Endothelial cell of umbilical vein (primary cell): ENCODE data around the gene EHD2. TPM values are rescaled to one million over a fixed set of nuclear protein-coding genes. Genes with fewer than 3 reads are reported as not detected.

Source experiments
- BruUV-seq: library from RNA; stranded (reverse); fragments of 400-500 nt; replicated peaks from 2 replicates; lab custom pipeline; 2021; lab: Mats Ljungman, UMichigan
- CTCF ChIA-PET: fragments of 300-600, 350-600 bp; sonication (Branson Sonifier 250); formaldehyde crosslinking; loops from one replicate; lab custom pipeline; 2021; ENCODE audit warnings: antibody characterized with exemption, inconsistent platforms; lab: Charles Lee
- POLR2A ChIA-PET: fragments of 300-600, 350-600 bp; sonication (Branson Sonifier 250); formaldehyde crosslinking; loops from one replicate; lab custom pipeline; 2021; ENCODE audit warnings: antibody characterized with exemption, inconsistent platforms; lab: Charles Lee
- DNase-seq: peaks from one replicate; pipeline ENCODE4 v3.0.0-alpha.2; 2011; ENCODE audit warnings: low read depth, low spot score
- FAIRE-seq: peaks from 2 replicates; lab custom pipeline; 2011; peaks lifted over from hg19 to GRCh38; lab: Jason Lieb, UNC
- H2AFZ ChIP-seq: 2 replicates; pipeline ENCODE4 v1.6.0; 2012; ENCODE audit warnings: low read depth, low read length, control low read depth, inconsistent platforms
- H3K27ac ChIP-seq: 2 replicates; pipeline ENCODE4 v1.5.1; 2011; ENCODE audit warnings: low read depth, mild to moderate bottlenecking, control low read depth, low read length, moderate library complexity; ENCODE audit not compliant: insufficient read depth
- H3K27me3 ChIP-seq, 2 experiments: 2 replicates each; pipeline versions ENCODE4 v1.6.0 to v1.6.1; 2011; ENCODE audit warnings: low read length in 2 of 2, mixed read lengths in 1 of 2; ENCODE audit not compliant: control insufficient read depth in 2 of 2, insufficient read depth in 2 of 2
- H3K36me3 ChIP-seq, 2 experiments: 2 replicates in 1 of 2; 3 replicates in 1 of 2; pipeline ENCODE4 v1.5.1; 2011; ENCODE audit warnings: low read length in 2 of 2, mild to moderate bottlenecking in 1 of 2, moderate library complexity in 1 of 2; ENCODE audit not compliant: control insufficient read depth in 2 of 2, insufficient read depth in 2 of 2; ENCODE audit errors: extremely low read depth in 1 of 2
- H3K4me1 ChIP-seq: 3 replicates; pipeline ENCODE4 v1.5.1; 2011; ENCODE audit warnings: mild to moderate bottlenecking, low read length; ENCODE audit not compliant: control insufficient read depth, insufficient read depth; ENCODE audit errors: extremely low read depth
- H3K4me2 ChIP-seq: 2 replicates; pipeline ENCODE4 v1.6.1; 2011; ENCODE audit warnings: low read length, control low read depth, mixed read lengths; ENCODE audit not compliant: insufficient read depth
- H3K4me3 ChIP-seq, 3 experiments: fragments of 200-600 bp in 1 of 3; sonication (generic), shearing (Covaris generic) in 1 of 3; replicated peaks in 1 of 3; 2 replicates each; pipeline ENCODE4 v1.5.1; 2011 to 2016; ENCODE audit warnings: control low read depth in 3 of 3, low read length in 3 of 3, mild to moderate bottlenecking in 2 of 3, inconsistent platforms in 1 of 3, low read depth in 1 of 3, moderate library complexity in 1 of 3; ENCODE audit not compliant: insufficient read depth in 1 of 3
- H3K79me2 ChIP-seq: 2 replicates; pipeline ENCODE4 v1.6.0; 2012; ENCODE audit warnings: low read length, inconsistent platforms; ENCODE audit not compliant: control insufficient read depth, insufficient read depth
- H3K9ac ChIP-seq: replicated peaks from 2 replicates; pipeline ENCODE3; 2011; ENCODE audit warnings: low read length, control low read depth; ENCODE audit not compliant: insufficient read depth; ENCODE audit errors: extremely low read depth
- H3K9me1 ChIP-seq: replicated peaks from 3 replicates; pipeline ENCODE4 v1.6.0; 2011; ENCODE audit warnings: mild to moderate bottlenecking, low read length; ENCODE audit not compliant: control insufficient read depth, insufficient read depth; ENCODE audit errors: extremely low read depth
- H3K9me3 ChIP-seq: replicated peaks from 2 replicates; pipeline ENCODE4 v1.5.1; 2012; ENCODE audit warnings: low read length, inconsistent platforms; ENCODE audit not compliant: control insufficient read depth, insufficient read depth
- H4K20me1 ChIP-seq: replicated peaks from 2 replicates; pipeline ENCODE3; 2011; ENCODE audit warnings: mild to moderate bottlenecking, low read length; ENCODE audit not compliant: control insufficient read depth, insufficient read depth; ENCODE audit errors: extremely low read depth
- FOS ChIP-seq: IDR thresholded peaks from 2 replicates; pipeline ENCODE4 v1.6.1; 2011; ENCODE audit warnings: mild to moderate bottlenecking, low read length, moderate library complexity, borderline replicate concordance; ENCODE audit not compliant: insufficient read depth
- JUN ChIP-seq: IDR thresholded peaks from 2 replicates; pipeline ENCODE4 v1.6.1; 2011; ENCODE audit warnings: borderline replicate concordance, low read depth; ENCODE audit not compliant: insufficient read length, insufficient read depth
- MYC ChIP-seq: IDR thresholded peaks from one replicate; pipeline ENCODE4 v1.6.1; 2011; ENCODE audit warnings: mild to moderate bottlenecking, low read depth, low read length
- POLR2A ChIP-seq: IDR thresholded peaks from 2 replicates; pipeline ENCODE4 v1.6.1; 2012; ENCODE audit warnings: low read depth, mild to moderate bottlenecking, control low read depth, low read length
- POLR2AphosphoS5 ChIP-seq: IDR thresholded peaks from 2 replicates; pipeline ENCODE4 v1.6.1; 2012; ENCODE audit warnings: low read depth, mild to moderate bottlenecking, control low read depth, low read length, moderate library complexity; ENCODE audit not compliant: insufficient read depth
- dilution Hi-C: fragments of 300-500 bp; cut with MboI; formaldehyde crosslinking; loops from one replicate; pipeline ENCODE4 v1.15.0; 2019; ENCODE audit warnings: low sequenced_read_pairs; ENCODE audit not compliant: extremely low pct_ligation_motif_present
- intact Hi-C: fragments of 100-400 bp; cut with micrococcal nuclease; formaldehyde crosslinking; loops from one replicate; pipeline ENCODE4 v1.10.0; 2022
- polyA plus RNA-seq, 4 experiments: library from polyadenylated mRNA; depleted of rRNA in 3 of 4; stranded (reverse) in 3 of 4; unstranded in 1 of 4; fragments of >200 nt; gene quantifications; 2 replicates each; pipeline versions ENCODE4 v1.2.1 to v1.2.3, GENCODE V29; 2011 to 2012; ENCODE audit warnings: missing spikeins in 1 of 4
- total RNA-seq: library from RNA; stranded (reverse); gene quantifications from 2 replicates; pipeline ENCODE4 v1.2.3, GENCODE V29; 2021
- TF ChIP-seq, protein P1 (sequence below): IDR thresholded peaks from 2 replicates; pipeline ENCODE4 v1.6.1; 2011; ENCODE audit not compliant: insufficient read depth, insufficient read length
- TF ChIP-seq, protein P2 (sequence below), 2 donors: IDR thresholded peaks; 1 replicate in 1 of 2; 2 replicates in 1 of 2; pipeline ENCODE4 v1.5.1; 2011; ENCODE audit warnings: low read length in 2 of 2, mild to moderate bottlenecking in 2 of 2, moderate library complexity in 2 of 2, control low read depth in 1 of 2, inconsistent platforms in 1 of 2, low read depth in 1 of 2; ENCODE audit not compliant: insufficient read depth in 1 of 2; ENCODE audit errors: extremely low read depth in 1 of 2

Gene EHD2
- total and polyA plus RNA-seq, 2 donors (not counting 3 experiments of a cell fraction or from before 2014, with no cell fraction given), result 110 to 220 TPM

DNA sequence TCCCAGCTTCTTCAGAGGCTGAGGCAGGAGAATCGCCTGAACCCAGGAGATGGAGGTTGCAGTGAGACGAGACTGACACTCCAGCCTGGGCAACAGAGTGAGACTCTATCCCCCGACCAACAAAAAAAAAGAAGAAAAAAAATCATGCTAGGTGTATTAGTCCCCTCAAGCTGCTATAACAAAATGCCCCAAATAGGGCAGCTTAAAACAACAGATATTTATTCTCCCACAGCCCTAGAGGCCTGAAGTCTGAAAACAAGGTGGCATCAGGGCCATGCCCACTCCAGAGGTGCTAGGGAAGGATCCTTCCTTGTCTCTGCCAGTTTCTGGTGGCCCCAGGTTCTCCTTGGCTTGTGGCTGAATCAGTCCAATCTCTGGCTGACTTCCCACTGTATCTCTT lies 8.6 kb upstream of the EHD2 start:
- Histone ChIP-seq H3K4me2 (no peak overlapping the region), H3K9me1 (no peaks in the 10 kb centered on the region), H3K4me3 (no peak overlapping the region), H3K27me3 (no peaks in the 10 kb centered on the region), H3K9ac (no peak overlapping the region), H3K27ac (no peak overlapping the region), H3K9me3 (no peaks in the 10 kb centered on the region), H2AFZ (no peak overlapping the region), H3K36me3 (peaks cover 2 to 14% of the 10 kb centered on the region in 2 experiments), H4K20me1 (no peaks in the 10 kb centered on the region), H3K79me2 (no peaks in the 10 kb centered on the region), H3K4me1 (no peaks in the 10 kb centered on the region)
- intact Hi-C loops, result loop anchor here (5.0 kb wide), 2 partner anchors 407 to 422 kb away; no protein-coding TSS in a partner anchor
- no peak for FAIRE-seq
- ChIA-PET POLR2A (no interaction called here), CTCF (interaction anchor here (1.1 to 9.7 kb wide), 5 partner anchors 8 to 276 kb away, joined by 3 to 454 read pairs (median 20); partner anchors contain the start of gene EHD2)
- TF ChIP-seq MYC, result no peak
- TF ChIP-seq, protein P1, sequence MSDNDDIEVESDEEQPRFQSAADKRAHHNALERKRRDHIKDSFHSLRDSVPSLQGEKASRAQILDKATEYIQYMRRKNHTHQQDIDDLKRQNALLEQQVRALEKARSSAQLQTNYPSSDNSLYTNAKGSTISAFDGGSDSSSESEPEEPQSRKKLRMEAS, result no peak
- no peak for TF ChIP-seq POLR2A
- BruUV-seq, result no TSS peak
- dilution Hi-C loops, result no loop called here
- DNase-seq, result no peak

DNA sequence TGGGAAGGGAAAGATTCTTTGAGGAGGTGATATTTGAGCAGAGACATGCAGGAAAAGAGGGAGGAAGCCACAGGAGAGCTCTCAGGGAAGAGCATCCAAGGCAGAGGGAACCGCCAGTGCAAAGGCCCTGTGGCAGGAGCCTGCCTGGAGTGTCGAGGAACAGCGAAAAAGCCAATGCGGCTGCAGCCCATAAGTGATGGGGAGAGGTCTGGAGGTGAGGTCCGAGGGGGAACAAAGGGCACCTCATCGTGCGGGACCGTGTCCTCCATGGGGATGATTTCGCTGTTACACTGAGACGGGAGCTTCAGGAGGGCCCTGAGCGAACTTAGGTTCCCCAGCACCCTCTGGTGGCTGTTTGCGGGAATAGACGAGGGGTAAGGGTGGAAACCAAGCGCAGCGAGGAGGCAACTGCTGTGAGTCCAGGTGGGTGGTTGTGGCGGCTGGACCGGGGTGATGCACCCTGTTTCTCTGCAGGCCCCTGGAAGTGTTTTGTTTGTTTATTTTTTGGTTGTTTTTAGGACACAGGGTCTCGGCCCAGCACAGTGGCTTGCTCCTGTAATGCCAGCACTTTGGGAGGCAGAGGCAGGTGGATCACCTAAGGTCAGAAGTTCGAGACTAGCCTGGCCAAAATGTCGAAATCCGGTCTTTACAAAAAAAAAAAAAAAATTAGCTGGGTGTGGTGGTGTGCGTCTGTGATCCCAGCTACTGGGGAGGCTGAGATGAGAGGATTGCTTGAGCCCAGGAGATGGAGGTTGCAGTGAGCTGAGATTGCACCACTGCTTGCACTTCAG lies 5.9 kb upstream of the EHD2 start:
- no peaks in the 10 kb centered on the region for H3K9me3 ChIP-seq
- no peaks in the 10 kb centered on the region for H3K79me2 ChIP-seq
- dilution Hi-C loops (no loop called here), intact Hi-C loops (loop anchor here (1.0 to 5.0 kb wide), 3 partner anchors 271 to 425 kb away; no protein-coding TSS in a partner anchor)
- H3K9me1 ChIP-seq, result no peaks in the 10 kb centered on the region
- ChIA-PET CTCF (interaction anchor here (0.6 to 9.7 kb wide), 35 partner anchors 9 to 410 kb away, joined by 3 to 454 read pairs (median 5); partner anchors contain the start of genes KPTN, NAPA and NOP53), POLR2A (interaction anchor here (0.5 to 0.6 kb wide), 2 partner anchors 74 to 244 kb away, joined by 3 read pairs; no protein-coding TSS in a partner anchor)
- H3K4me1 ChIP-seq, result no peaks in the 10 kb centered on the region
- H4K20me1 ChIP-seq, result no peaks in the 10 kb centered on the region
- TF ChIP-seq, protein P2, sequence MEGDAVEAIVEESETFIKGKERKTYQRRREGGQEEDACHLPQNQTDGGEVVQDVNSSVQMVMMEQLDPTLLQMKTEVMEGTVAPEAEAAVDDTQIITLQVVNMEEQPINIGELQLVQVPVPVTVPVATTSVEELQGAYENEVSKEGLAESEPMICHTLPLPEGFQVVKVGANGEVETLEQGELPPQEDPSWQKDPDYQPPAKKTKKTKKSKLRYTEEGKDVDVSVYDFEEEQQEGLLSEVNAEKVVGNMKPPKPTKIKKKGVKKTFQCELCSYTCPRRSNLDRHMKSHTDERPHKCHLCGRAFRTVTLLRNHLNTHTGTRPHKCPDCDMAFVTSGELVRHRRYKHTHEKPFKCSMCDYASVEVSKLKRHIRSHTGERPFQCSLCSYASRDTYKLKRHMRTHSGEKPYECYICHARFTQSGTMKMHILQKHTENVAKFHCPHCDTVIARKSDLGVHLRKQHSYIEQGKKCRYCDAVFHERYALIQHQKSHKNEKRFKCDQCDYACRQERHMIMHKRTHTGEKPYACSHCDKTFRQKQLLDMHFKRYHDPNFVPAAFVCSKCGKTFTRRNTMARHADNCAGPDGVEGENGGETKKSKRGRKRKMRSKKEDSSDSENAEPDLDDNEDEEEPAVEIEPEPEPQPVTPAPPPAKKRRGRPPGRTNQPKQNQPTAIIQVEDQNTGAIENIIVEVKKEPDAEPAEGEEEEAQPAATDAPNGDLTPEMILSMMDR (IDR thresholded peaks at IDR 0.05; ENCODE audit: extremely low read depth in 1 of 2, insufficient read depth in 1 of 2, low read depth in 1 of 2, low read length in 2 of 2), result peak; percentile 80 to 93
- TF ChIP-seq POLR2AphosphoS5 (no peak), JUN (no peak), FOS (no peak), MYC (no peak)
- TF ChIP-seq, protein P1, result no peak
- H3K9ac ChIP-seq, result no peak overlapping the region
- peaks cover 0 to 3% of the 10 kb centered on the region in 2 experiments for H3K36me3 ChIP-seq
- no peak overlapping the region for H2AFZ ChIP-seq
- H3K4me2 ChIP-seq, result no peak overlapping the region
- peak; percentile 68 for DNase-seq
- no peaks in the 10 kb centered on the region for H3K27me3 ChIP-seq
- FAIRE-seq, result peak; percentile 95
- no TSS peak for BruUV-seq
- H3K27ac ChIP-seq, result no peak overlapping the region
- no peak overlapping the region for H3K4me3 ChIP-seq
